CD14-positive monocyte (primary cell): ENCODE data around the gene ZNF804B. TPM values are rescaled to one million over a fixed set of nuclear protein-coding genes. Genes with fewer than 3 reads are reported as not detected.

ENCODE experiments used
- DNase-seq, 3 donors: peaks; one replicate each; pipeline ENCODE4 v3.0.0-alpha.2; 2011 to 2022
- H2AFZ ChIP-seq: 2 replicates; pipeline ENCODE4 v1.6.0; 2012; ENCODE audit warnings: mild to moderate bottlenecking, low read depth, low read length, inconsistent platforms; ENCODE audit not compliant: insufficient read depth, poor library complexity, severe bottlenecking
- H3K27ac ChIP-seq, 2 donors: 1 replicate in 1 of 2; 2 replicates in 1 of 2; pipeline ENCODE4 v1.5.1; 2012 to 2013; ENCODE audit warnings: low read length in 2 of 2, control low read depth in 1 of 2, inconsistent platforms in 1 of 2, low read depth in 1 of 2, mild to moderate bottlenecking in 1 of 2
- H3K27me3 ChIP-seq, 2 donors: one replicate each; pipeline versions ENCODE4 v1.6.0 to v1.6.1; 2011 to 2013; ENCODE audit warnings: low read length in 2 of 2; ENCODE audit not compliant: control insufficient read depth in 2 of 2, insufficient read depth in 2 of 2
- H3K36me3 ChIP-seq, 2 donors: replicated peaks in 1 of 2; 1 replicate in 1 of 2; 2 replicates in 1 of 2; pipeline versions ENCODE4 v1.5.1 to v1.6.1; 2012 to 2013; ENCODE audit warnings: low read length in 2 of 2, control low read depth in 1 of 2, inconsistent platforms in 1 of 2, mild to moderate bottlenecking in 1 of 2; ENCODE audit not compliant: insufficient read depth in 2 of 2, control insufficient read depth in 1 of 2
- H3K4me1 ChIP-seq, 2 donors: 1 replicate in 1 of 2; 2 replicates in 1 of 2; pipeline versions ENCODE4 v1.5.1 to v1.6.1; 2012 to 2013; ENCODE audit warnings: low read length in 2 of 2, control low read depth in 1 of 2, inconsistent platforms in 1 of 2, mild to moderate bottlenecking in 1 of 2, moderate library complexity in 1 of 2; ENCODE audit not compliant: insufficient read depth in 2 of 2, control insufficient read depth in 1 of 2
- H3K4me2 ChIP-seq: replicated peaks from 2 replicates; pipeline ENCODE3; 2012; ENCODE audit warnings: low read length, moderate library complexity, mild to moderate bottlenecking; ENCODE audit not compliant: poor library complexity, severe bottlenecking; ENCODE audit errors: extremely low read depth
- H3K4me3 ChIP-seq, 3 experiments: fragments of 200-600 bp in 1 of 3; sonication (generic) in 1 of 3; replicated peaks in 1 of 3; 1 replicate in 2 of 3; 2 replicates in 1 of 3; pipeline ENCODE4 v1.5.1; 2011 to 2013; ENCODE audit warnings: low read length in 3 of 3, mild to moderate bottlenecking in 3 of 3, control low read depth in 2 of 3, low read depth in 2 of 3, inconsistent platforms in 1 of 3, moderate library complexity in 1 of 3
- H3K79me2 ChIP-seq: 2 replicates; pipeline ENCODE4 v1.6.0; 2012; ENCODE audit warnings: mild to moderate bottlenecking, control low read depth, inconsistent platforms, low read length, moderate library complexity; ENCODE audit not compliant: insufficient read depth
- H3K9ac ChIP-seq: 2 replicates; pipeline ENCODE4 v1.6.0; 2017; ENCODE audit warnings: low read length, mild to moderate bottlenecking; ENCODE audit not compliant: insufficient read depth, poor library complexity, severe bottlenecking
- H3K9me3 ChIP-seq, 2 donors: replicated peaks in 1 of 2; 1 replicate in 1 of 2; 2 replicates in 1 of 2; pipeline versions ENCODE4 v1.5.1 to v1.6.1; 2012 to 2013; ENCODE audit warnings: low read length in 2 of 2, control low read depth in 1 of 2; ENCODE audit not compliant: control insufficient read depth in 1 of 2, insufficient read depth in 1 of 2
- H4K20me1 ChIP-seq: 2 replicates; pipeline ENCODE4 v1.6.0; 2012; ENCODE audit warnings: mild to moderate bottlenecking, low read length, control low read depth, moderate library complexity; ENCODE audit not compliant: insufficient read depth
- H3K27ac Mint-ChIP-seq, 7 donors: one replicate each; pipeline ENCODE4 v1.8.0; 2020; ENCODE audit warnings: mild to moderate bottlenecking in 7 of 7, mixed read lengths in 7 of 7, moderate library complexity in 6 of 7, inconsistent platforms in 2 of 7
- H3K27me3 Mint-ChIP-seq, 3 donors: one replicate each; pipeline ENCODE4 v1.8.0; 2021 to 2022; ENCODE audit warnings: low read depth in 3 of 3, mild to moderate bottlenecking in 3 of 3, mixed read lengths in 3 of 3, moderate library complexity in 3 of 3, inconsistent platforms in 1 of 3
- H3K36me3 Mint-ChIP-seq, 2 donors: one replicate each; pipeline ENCODE4 v1.8.0; 2020; ENCODE audit warnings: mixed read lengths in 2 of 2, inconsistent platforms in 1 of 2, mild to moderate bottlenecking in 1 of 2
- H3K4me1 Mint-ChIP-seq: one replicate; pipeline ENCODE4 v1.8.0; 2020; ENCODE audit warnings: mild to moderate bottlenecking, mixed read lengths
- H3K4me3 Mint-ChIP-seq, 2 donors: one replicate each; pipeline ENCODE4 v1.8.0; 2020; ENCODE audit warnings: mild to moderate bottlenecking in 2 of 2, mixed read lengths in 2 of 2, moderate library complexity in 1 of 2
- H3K9me3 Mint-ChIP-seq, 7 donors: one replicate each; pipeline ENCODE4 v1.8.0; 2020 to 2022; ENCODE audit warnings: mixed read lengths in 7 of 7, mild to moderate bottlenecking in 6 of 7, moderate library complexity in 6 of 7, inconsistent platforms in 2 of 7
- WGBS: methylation state at CpG from one replicate; pipeline ENCODE4 v1.1.5; 2013; ENCODE audit warnings: missing lambda C conversion rate; ENCODE audit not compliant: insufficient coverage; 5-methylcytosine and 5-hydroxymethylcytosine counted together
- intact Hi-C, 2 donors: fragments of 100-400 bp; cut with micrococcal nuclease; formaldehyde crosslinking; loops; one replicate each; pipeline versions ENCODE4 v1.15.0 to v1.15.1; 2023
- polyA plus RNA-seq, 3 donors: library from polyadenylated mRNA; depleted of rRNA in 1 of 3; unstranded in 2 of 3; stranded (reverse) in 1 of 3; fragments of 300-500 nt in 2 of 3; fragments of >200 nt in 1 of 3; fragmentation: Illumina TruSeq in 2 of 3; gene quantifications; 1 replicate in 2 of 3; 2 replicates in 1 of 3; pipeline ENCODE4 v1.2.3, GENCODE V29; 2012 to 2021
- TF ChIP-seq, protein P1 (sequence below): fragments of 200-600 bp; IDR thresholded peaks from one replicate; pipeline ENCODE4 v1.8.0; 2022; ENCODE audit warnings: antibody characterized with exemption, mild to moderate bottlenecking

The ZNF804B gene
- polyA plus RNA-seq, 3 donors, result not detected

DNA sequence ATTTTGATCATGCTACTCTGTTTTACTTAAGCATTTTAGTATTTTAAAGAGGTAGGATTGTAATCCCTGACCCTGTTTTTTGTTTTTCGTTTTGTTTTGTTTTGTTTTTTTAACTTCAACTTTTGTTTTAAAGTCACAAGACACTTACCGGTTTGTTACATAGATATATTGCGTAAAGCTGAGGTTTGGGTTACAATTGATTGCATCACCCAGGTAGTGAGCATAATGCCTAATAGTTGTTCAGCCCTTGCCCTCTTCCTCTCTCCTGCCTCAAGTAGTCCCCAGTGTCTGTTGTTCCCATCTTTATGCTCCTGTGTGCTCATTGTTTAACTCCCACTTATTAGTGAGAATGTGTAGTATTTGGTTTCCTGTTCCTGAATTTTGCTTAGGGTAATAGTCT is 129.2 kb downstream of the ZNF804B start:
- Histone ChIP-seq H4K20me1 (no peaks in the 10 kb centered on the region), H3K4me2 (no peak overlapping the region), H3K9me3 (no peaks in the 10 kb centered on the region), H3K9ac (no peak overlapping the region), H3K79me2 (no peaks in the 10 kb centered on the region), H3K27ac (no peak overlapping the region), H3K27me3 (no peaks in the 10 kb centered on the region), H3K36me3 (no peaks in the 10 kb centered on the region), H2AFZ (no peak overlapping the region), H3K4me1 (no peaks in the 10 kb centered on the region), H3K4me3 (no peak overlapping the region)
- intact Hi-C loops, result no loop called here
- DNase-seq, result peak in 1 of 3 donors; percentile 9
- Mint-ChIP-seq H3K27ac (no peak overlapping the region), H3K4me3 (no peak overlapping the region), H3K4me1 (no peaks in the 10 kb centered on the region), H3K9me3 (peaks cover 0 to 3% (median 2%) of the 10 kb centered on the region in 7 donors), H3K27me3 (no peaks in the 10 kb centered on the region), H3K36me3 (no peaks in the 10 kb centered on the region)
- whole genome bisulfite sequencing, result no CpG with 5 or more reads among the region's 3 CpGs
- TF ChIP-seq, protein P1, sequence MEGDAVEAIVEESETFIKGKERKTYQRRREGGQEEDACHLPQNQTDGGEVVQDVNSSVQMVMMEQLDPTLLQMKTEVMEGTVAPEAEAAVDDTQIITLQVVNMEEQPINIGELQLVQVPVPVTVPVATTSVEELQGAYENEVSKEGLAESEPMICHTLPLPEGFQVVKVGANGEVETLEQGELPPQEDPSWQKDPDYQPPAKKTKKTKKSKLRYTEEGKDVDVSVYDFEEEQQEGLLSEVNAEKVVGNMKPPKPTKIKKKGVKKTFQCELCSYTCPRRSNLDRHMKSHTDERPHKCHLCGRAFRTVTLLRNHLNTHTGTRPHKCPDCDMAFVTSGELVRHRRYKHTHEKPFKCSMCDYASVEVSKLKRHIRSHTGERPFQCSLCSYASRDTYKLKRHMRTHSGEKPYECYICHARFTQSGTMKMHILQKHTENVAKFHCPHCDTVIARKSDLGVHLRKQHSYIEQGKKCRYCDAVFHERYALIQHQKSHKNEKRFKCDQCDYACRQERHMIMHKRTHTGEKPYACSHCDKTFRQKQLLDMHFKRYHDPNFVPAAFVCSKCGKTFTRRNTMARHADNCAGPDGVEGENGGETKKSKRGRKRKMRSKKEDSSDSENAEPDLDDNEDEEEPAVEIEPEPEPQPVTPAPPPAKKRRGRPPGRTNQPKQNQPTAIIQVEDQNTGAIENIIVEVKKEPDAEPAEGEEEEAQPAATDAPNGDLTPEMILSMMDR, result no peak

DNA sequence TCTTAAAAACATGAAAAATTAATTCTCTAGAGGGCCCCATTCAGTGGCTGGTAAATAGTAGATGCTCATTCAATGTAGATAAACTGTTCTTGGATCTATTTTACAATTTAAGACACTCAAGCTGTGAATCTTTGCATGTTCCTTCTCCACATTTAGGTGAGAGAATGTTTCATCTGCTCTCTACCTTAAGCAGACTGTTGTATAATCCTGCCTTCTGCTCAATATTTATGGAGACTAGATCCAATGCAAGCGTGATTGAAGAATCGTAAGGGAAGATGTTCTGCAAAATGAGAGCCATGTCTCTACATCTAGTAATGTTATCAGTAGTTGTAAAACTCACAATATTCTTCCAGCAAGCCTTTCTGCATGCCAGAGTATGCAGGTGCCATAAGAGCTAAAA is 151.0 kb downstream of the ZNF804B start:
- no peak overlapping the region for H2AFZ ChIP-seq
- Mint-ChIP-seq H3K36me3 (no peaks in the 10 kb centered on the region), H3K27me3 (no peaks in the 10 kb centered on the region), H3K4me3 (no peak overlapping the region), H3K4me1 (no peaks in the 10 kb centered on the region), H3K9me3 (peaks cover 0 to 2% (median 0%) of the 10 kb centered on the region in 7 donors), H3K27ac (no peak overlapping the region)
- H3K79me2 ChIP-seq, result no peaks in the 10 kb centered on the region
- no peaks in the 10 kb centered on the region for H3K4me1 ChIP-seq
- H3K4me2 ChIP-seq, result no peak overlapping the region
- H4K20me1 ChIP-seq, result no peaks in the 10 kb centered on the region
- H3K36me3 ChIP-seq, result no peaks in the 10 kb centered on the region
- H3K4me3 ChIP-seq, result no peak overlapping the region
- H3K27ac ChIP-seq, result no peak overlapping the region
- no peak for DNase-seq
- intact Hi-C loops, result no loop called here
- no peak overlapping the region for H3K9ac ChIP-seq
- no CpG with 5 or more reads among the region's 2 CpGs for WGBS
- TF ChIP-seq, protein P1, result no peak
- no peaks in the 10 kb centered on the region for H3K27me3 ChIP-seq
- no peaks in the 10 kb centered on the region for H3K9me3 ChIP-seq
